ENCODE data around the gene TBP.
A peak's percentile ranks its signal among the peaks of the same experiment; 100 is the strongest.

GRCh38 chr6:170522565-170523183, 31.5 kb upstream of the TBP start:
- TF ChIP-seq ZSCAN20 (CRISPR knock-in tag; IDR thresholded peaks at IDR 0.05) (no peak), CHD4 (IDR thresholded peaks at IDR 0.05; ENCODE audit: borderline replicate concordance) (no peak), HMGXB4 (CRISPR knock-in tag; IDR thresholded peaks at IDR 0.05; ENCODE audit: borderline replicate concordance) (no peak), HOXA7 (CRISPR knock-in tag; IDR thresholded peaks at IDR 0.05) (no peak), MAFK (IDR thresholded peaks at IDR 0.05; ENCODE audit: partially characterized antibody) (no peak), CEBPB (IDR thresholded peaks at IDR 0.05) (no peak), BHLHE40 (IDR thresholded peaks at IDR 0.05; ENCODE audit: low read depth, low read length) (no peak), RNF2 (IDR thresholded peaks at IDR 0.05; ENCODE audit: borderline replicate concordance, low read depth) (no peak), POLR2A (IDR thresholded peaks at IDR 0.05; ENCODE audit: low read length) (no peak), CTCF (IDR thresholded peaks at IDR 0.05) (peak; percentile 18; the same call in 1 of the 3 replicates), ELK1 (IDR thresholded peaks at IDR 0.05; ENCODE audit: low read depth, low read length) (no peak)
